ENCODE measurements around the gene PTTG1IP2. TPM values are rescaled to one million over a fixed set of nuclear protein-coding genes. Genes with fewer than 3 reads are reported as not detected.
A peak's percentile ranks its signal among the peaks of the same experiment; 100 is the strongest.

The PTTG1IP2 gene
- total and polyA plus RNA-seq, 10 of the 15 experiments (the other 5 are each of a cell fraction or from before 2014, with no cell fraction given), result not detected

DNA sequence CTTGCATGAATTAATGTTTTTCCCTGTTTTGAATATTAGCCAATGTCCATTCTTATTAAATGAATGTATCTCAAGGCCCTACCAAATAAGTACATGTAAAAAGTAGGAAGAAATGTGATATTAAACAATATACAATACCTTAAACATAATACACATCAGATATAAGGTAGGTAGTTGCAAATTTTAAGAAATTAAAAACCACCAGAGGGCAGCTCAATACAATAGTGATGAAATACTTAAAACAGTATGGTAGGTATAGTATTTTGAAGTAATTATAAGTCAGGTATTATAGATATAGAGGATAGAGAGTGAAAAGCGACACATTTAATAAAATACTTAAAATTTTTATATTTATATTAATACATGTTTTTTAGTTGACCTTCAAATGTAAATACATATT is 83.1 kb downstream of the PTTG1IP2 start:
- H3K27me3 ChIP-seq (replicated peaks in 1 of 2; ENCODE audit: control insufficient read depth in 2 of 2, insufficient read depth in 2 of 2, low read length in 1 of 2), result no peaks in the 10 kb centered on the region
- no peak overlapping the region for H2AFZ ChIP-seq (ENCODE audit: control insufficient read depth, low read depth, low read length)
- FAIRE-seq, result no peak
- no peak overlapping the region for H3K9ac ChIP-seq (ENCODE audit: control insufficient read depth, insufficient read depth, low read length)
- no TSS peak for BruUV-seq (replicated peaks)
- no peak for DNase-seq (ENCODE audit: low read depth, low spot score)
- no peak overlapping the region for H3K27ac ChIP-seq (ENCODE audit: control insufficient read depth, insufficient read depth)
- intact Hi-C loops (cut with micrococcal nuclease; ENCODE audit: unreplicated experiment), result loop anchor here (1.0 to 5.0 kb wide), 2 partner anchors 77 to 480 kb away; no protein-coding TSS in a partner anchor
- ChIA-PET CTCF (interaction anchor here (0.8 to 3.6 kb wide), 4 partner anchors 11 to 482 kb away, joined by 3 to 20 read pairs (median 4); no protein-coding TSS in a partner anchor), SMC1A (ENCODE audit: uncharacterized antibody, unreplicated experiment) (interaction anchor here (1.0 to 1.6 kb wide), 3 partner anchors 54 to 482 kb away, joined by 3 to 5 read pairs (median 4); no protein-coding TSS in a partner anchor), RAD21 (ENCODE audit: unreplicated experiment) (interaction anchor here (0.6 kb wide), 1 partner anchor 482 kb away, joined by 3 read pairs; no protein-coding TSS in a partner anchor), POLR2A (no interaction called here)
- H3K79me2 ChIP-seq (ENCODE audit: control insufficient read depth, insufficient read depth, low read length), result no peaks in the 10 kb centered on the region
- H3K4me2 ChIP-seq (ENCODE audit: control insufficient read depth, insufficient read depth), result no peak overlapping the region
- no peaks in the 10 kb centered on the region for H3K4me1 ChIP-seq (ENCODE audit: control insufficient read depth, insufficient read depth, low read length)
- no peaks in the 10 kb centered on the region for H3K9me3 ChIP-seq (replicated peaks; ENCODE audit: control insufficient read depth, insufficient read depth, low read length)
- in situ Hi-C loops (cut with MboI), result no loop called here
- 0% methylated on average over 1 of the region's 1 CpG for WGBS (ENCODE audit: insufficient coverage, insufficient replicate concordance, low lambda C conversion rate, missing lambda C conversion rate)
- no peak overlapping the region for H3K4me3 ChIP-seq
- TF ChIP-seq MEF2B (IDR thresholded peaks at IDR 0.05; ENCODE audit: partially characterized antibody, poor library complexity, severe bottlenecking) (no peak), RAD21 (IDR thresholded peaks at IDR 0.05; ENCODE audit: insufficient read depth, low read depth, low read length) (peak; percentile 31; the same call in 1 of the 2 replicates)
- no peaks in the 10 kb centered on the region for H4K20me1 ChIP-seq (ENCODE audit: control insufficient read depth, insufficient read depth)
- H3K36me3 ChIP-seq (ENCODE audit: control insufficient read depth in 2 of 2, insufficient read depth in 2 of 2, low read length in 1 of 2), result no peaks in the 10 kb centered on the region
- peak; percentile 63 for ATAC-seq

GRCh38 chr7:90560730-90561129 is 91.3 kb downstream of the PTTG1IP2 start:
- no peaks in the 10 kb centered on the region; a peak in 1 of 4 replicates for H3K27me3 ChIP-seq (replicated peaks in 1 of 2; ENCODE audit: control insufficient read depth in 2 of 2, insufficient read depth in 2 of 2, low read length in 1 of 2)
- ATAC-seq (no peak), DNase-seq (ENCODE audit: low read depth, low spot score) (no peak), FAIRE-seq (no peak)
- H3K79me2 ChIP-seq (ENCODE audit: control insufficient read depth, insufficient read depth, low read length), result no peaks in the 10 kb centered on the region
- ChIA-PET POLR2A (no interaction called here), SMC1A (ENCODE audit: uncharacterized antibody, unreplicated experiment) (no interaction called here), CTCF (interaction anchor here (0.7 kb wide), 1 partner anchor 240 kb away, joined by 3 read pairs; no protein-coding TSS in a partner anchor), RAD21 (ENCODE audit: unreplicated experiment) (no interaction called here)
- in situ Hi-C loops (cut with MboI) (no loop called here), intact Hi-C loops (cut with micrococcal nuclease; ENCODE audit: unreplicated experiment) (no loop called here)
- H3K4me3 ChIP-seq, result no peak overlapping the region
- no peak overlapping the region for H3K9ac ChIP-seq (ENCODE audit: control insufficient read depth, insufficient read depth, low read length)
- no peaks in the 10 kb centered on the region for H3K4me1 ChIP-seq (ENCODE audit: control insufficient read depth, insufficient read depth, low read length)
- no TSS peak for BruUV-seq (replicated peaks)
- H3K9me3 ChIP-seq (replicated peaks; ENCODE audit: control insufficient read depth, insufficient read depth, low read length), result no peaks in the 10 kb centered on the region
- H3K36me3 ChIP-seq (ENCODE audit: control insufficient read depth in 2 of 2, insufficient read depth in 2 of 2, low read length in 1 of 2), result no peaks in the 10 kb centered on the region
- H3K27ac ChIP-seq (ENCODE audit: control insufficient read depth, insufficient read depth), result no peak overlapping the region
- 0% methylated on average over 1 of the region's 1 CpG for WGBS (ENCODE audit: insufficient coverage, insufficient replicate concordance, low lambda C conversion rate, missing lambda C conversion rate)
- H4K20me1 ChIP-seq (ENCODE audit: control insufficient read depth, insufficient read depth), result no peaks in the 10 kb centered on the region
- no peak overlapping the region for H3K4me2 ChIP-seq (ENCODE audit: control insufficient read depth, insufficient read depth)
- no peak overlapping the region for H2AFZ ChIP-seq (ENCODE audit: control insufficient read depth, low read depth, low read length)
- TF ChIP-seq SUZ12 (IDR thresholded peaks at IDR 0.05; ENCODE audit: unreplicated experiment) (no peak), WRNIP1 (IDR thresholded peaks at IDR 0.05; ENCODE audit: borderline replicate concordance, low read depth, low read length) (no peak), IKZF2 (IDR thresholded peaks at IDR 0.05) (no peak), RBBP5 (conservative IDR thresholded peaks at IDR 0.05) (no peak), BMI1 (IDR thresholded peaks at IDR 0.05; ENCODE audit: borderline replicate concordance) (no peak), CHD2 (IDR thresholded peaks at IDR 0.05; ENCODE audit: borderline replicate concordance, low read depth, low read length) (no peak), KLF5 (IDR thresholded peaks at IDR 0.05; ENCODE audit: partially characterized antibody) (no peak), BCL3 (IDR thresholded peaks at IDR 0.05; ENCODE audit: borderline replicate concordance, insufficient read depth, low read depth, low read length, poor library complexity, severe bottlenecking) (no peak)
- TF ChIP-seq, protein P1, sequence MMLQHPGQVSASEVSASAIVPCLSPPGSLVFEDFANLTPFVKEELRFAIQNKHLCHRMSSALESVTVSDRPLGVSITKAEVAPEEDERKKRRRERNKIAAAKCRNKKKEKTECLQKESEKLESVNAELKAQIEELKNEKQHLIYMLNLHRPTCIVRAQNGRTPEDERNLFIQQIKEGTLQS (IDR thresholded peaks at IDR 0.05; ENCODE audit: borderline replicate concordance, extremely low read depth, low read depth, low read length), result no peak
- TF ChIP-seq, protein P2, sequence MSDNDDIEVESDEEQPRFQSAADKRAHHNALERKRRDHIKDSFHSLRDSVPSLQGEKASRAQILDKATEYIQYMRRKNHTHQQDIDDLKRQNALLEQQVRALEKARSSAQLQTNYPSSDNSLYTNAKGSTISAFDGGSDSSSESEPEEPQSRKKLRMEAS (IDR thresholded peaks at IDR 0.05; ENCODE audit: low read depth, low read length), result no peak
- TF ChIP-seq, protein P3, sequence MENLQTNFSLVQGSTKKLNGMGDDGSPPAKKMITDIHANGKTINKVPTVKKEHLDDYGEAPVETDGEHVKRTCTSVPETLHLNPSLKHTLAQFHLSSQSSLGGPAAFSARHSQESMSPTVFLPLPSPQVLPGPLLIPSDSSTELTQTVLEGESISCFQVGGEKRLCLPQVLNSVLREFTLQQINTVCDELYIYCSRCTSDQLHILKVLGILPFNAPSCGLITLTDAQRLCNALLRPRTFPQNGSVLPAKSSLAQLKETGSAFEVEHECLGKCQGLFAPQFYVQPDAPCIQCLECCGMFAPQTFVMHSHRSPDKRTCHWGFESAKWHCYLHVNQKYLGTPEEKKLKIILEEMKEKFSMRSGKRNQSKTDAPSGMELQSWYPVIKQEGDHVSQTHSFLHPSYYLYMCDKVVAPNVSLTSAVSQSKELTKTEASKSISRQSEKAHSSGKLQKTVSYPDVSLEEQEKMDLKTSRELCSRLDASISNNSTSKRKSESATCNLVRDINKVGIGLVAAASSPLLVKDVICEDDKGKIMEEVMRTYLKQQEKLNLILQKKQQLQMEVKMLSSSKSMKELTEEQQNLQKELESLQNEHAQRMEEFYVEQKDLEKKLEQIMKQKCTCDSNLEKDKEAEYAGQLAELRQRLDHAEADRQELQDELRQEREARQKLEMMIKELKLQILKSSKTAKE (IDR thresholded peaks at IDR 0.05; ENCODE audit: low read depth, poor library complexity, severe bottlenecking), result no peak
